ENCODE measurements around the gene ACMSD.
"Not testable (repeated sequence)": the region's sequence is repeated elsewhere in the genome, so short reads cannot be mapped to it uniquely, and the experiment has no call there.

ACMSD gene

GRCh38 chr2:134855709-134856108 is 17.3 kb downstream of the ACMSD start:
- DNase-seq, result no peak

- DNase-seq, result no peak
Observed at GRCh38 chr2:134858245-134858644, 19.8 kb downstream of the ACMSD start.

GRCh38 chr2:134861173-134861572 is 22.8 kb downstream of the ACMSD start:
- no peak for DNase-seq

- DNase-seq, result no peak
Observed at GRCh38 chr2:134862069-134862468, 23.7 kb downstream of the ACMSD start.

- DNase-seq, result no peak
Observed at GRCh38 chr2:134862674-134863073, 24.3 kb downstream of the ACMSD start.

- DNase-seq, result no peak
Observed at GRCh38 chr2:134863446-134863845, 25.0 kb downstream of the ACMSD start.

- no peak for DNase-seq
Observed at GRCh38 chr2:134865067-134865787, 26.8 kb downstream of the ACMSD start.

- peak; percentile 24 for DNase-seq
Observed at GRCh38 chr2:134866498-134867099, 28.2 kb downstream of the ACMSD start.

GRCh38 chr2:134869946-134870736 is 31.7 kb downstream of the ACMSD start:
- no peak for DNase-seq

- no peak for DNase-seq
Observed at GRCh38 chr2:134873152-134873551, 34.7 kb downstream of the ACMSD start.

- no peak for DNase-seq
Observed at GRCh38 chr2:134875309-134875708, 36.9 kb downstream of the ACMSD start.

GRCh38 chr2:134882773-134883172 is 44.4 kb downstream of the ACMSD start:
- no peak for DNase-seq

GRCh38 chr2:134883552-134884293 is 45.3 kb downstream of the ACMSD start:
- no peak for DNase-seq

GRCh38 chr2:134884435-134884834 is 46.0 kb downstream of the ACMSD start:
- DNase-seq, result no peak

- no peak for DNase-seq
Observed at GRCh38 chr2:134892282-134893035, 54.0 kb downstream of the ACMSD start.

GRCh38 chr2:134897932-134898331 is 59.5 kb downstream of the ACMSD start:
- no peak for DNase-seq

GRCh38 chr2:134899204-134899603 is 60.8 kb downstream of the ACMSD start:
- no peak for DNase-seq

GRCh38 chr2:134900151-134900550 is 61.7 kb downstream of the ACMSD start:
- DNase-seq, result peak; percentile 62

- not testable (repeated sequence) for DNase-seq
Observed at GRCh38 chr2:134903701-134904100, 65.3 kb downstream of the ACMSD start.

- DNase-seq, result no peak
Observed at GRCh38 chr2:134905168-134905567, 66.8 kb downstream of the ACMSD start.

GRCh38 chr2:134906726-134907125 is 68.3 kb downstream of the ACMSD start:
- no peak for DNase-seq

GRCh38 chr2:134907441-134908116 is 69.2 kb downstream of the ACMSD start:
- DNase-seq, result not testable (repeated sequence)

All from fibroblast of skin of right biceps (primary cell).